Stimulated activated CD8-positive, alpha-beta memory T cell treated with anti-CD3 and anti-CD28 coated beads, Interleukin-7, amount 100 ng/mL, for 1 hour (primary cell): ENCODE data around the gene EXOC4.

Experiments used
- DNase-seq, 2 donors: peaks; one replicate each; pipeline ENCODE4 v3.0.0-alpha.2; 2020; ENCODE audit warnings: low read depth in 2 of 2

Gene EXOC4

DNA sequence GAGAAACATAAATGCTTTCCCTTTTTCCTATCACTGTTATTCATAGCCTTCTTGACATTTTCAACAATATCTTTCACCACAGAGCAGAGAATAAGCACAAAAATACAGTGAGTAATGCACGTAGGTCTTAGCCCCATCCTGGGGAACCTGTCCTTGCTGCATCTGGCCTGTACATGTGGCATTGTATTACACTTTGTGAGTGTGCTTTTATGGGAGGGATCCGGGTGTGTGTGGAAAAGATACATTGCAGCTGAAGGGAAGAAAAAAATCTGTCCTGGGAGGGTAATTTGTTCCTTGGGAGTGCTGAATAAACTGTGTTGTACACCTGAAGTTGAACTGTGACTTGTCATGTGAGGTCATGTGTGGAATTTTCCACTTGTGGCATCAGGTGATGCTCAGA lies 451.6 kb downstream of the EXOC4 start:
- no peak for DNase-seq

DNA sequence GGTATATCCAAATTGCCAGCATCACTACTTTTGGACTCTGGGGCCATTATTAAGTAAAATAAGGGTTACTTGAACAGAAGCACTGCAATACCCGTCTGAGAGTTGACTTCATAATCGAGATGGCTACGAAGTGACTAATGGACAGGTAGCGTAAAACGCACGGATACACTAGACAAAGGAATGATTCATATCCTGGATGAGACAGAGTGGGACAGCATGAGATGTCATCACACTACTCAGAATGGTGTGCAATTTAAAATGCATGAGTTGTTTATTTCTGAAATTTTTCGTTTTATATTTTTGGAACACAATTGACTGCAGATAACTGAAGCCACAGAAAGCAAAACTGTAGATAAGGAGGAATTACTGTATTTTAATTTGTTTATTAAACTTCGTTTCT lies 452.7 kb downstream of the EXOC4 start:
- no peak for DNase-seq

DNA sequence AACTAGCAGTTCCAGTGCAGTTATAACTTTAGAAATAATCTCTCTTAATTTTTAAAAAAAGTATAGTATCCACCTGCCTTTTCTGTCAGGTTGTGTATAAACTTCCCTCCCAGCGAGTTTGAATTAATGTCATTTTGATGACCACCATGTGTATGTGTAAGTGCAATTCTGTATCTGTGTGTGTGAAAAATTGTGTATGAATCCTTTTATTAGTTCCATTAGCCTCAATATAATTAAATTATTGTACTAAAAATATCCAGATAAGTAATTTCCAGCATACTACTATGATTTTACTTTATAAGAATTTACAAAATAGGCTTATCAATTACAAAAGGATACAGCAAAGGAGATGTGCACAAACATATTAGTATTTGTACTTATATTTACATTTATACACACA lies 453.1 kb downstream of the EXOC4 start:
- no peak for DNase-seq

DNA sequence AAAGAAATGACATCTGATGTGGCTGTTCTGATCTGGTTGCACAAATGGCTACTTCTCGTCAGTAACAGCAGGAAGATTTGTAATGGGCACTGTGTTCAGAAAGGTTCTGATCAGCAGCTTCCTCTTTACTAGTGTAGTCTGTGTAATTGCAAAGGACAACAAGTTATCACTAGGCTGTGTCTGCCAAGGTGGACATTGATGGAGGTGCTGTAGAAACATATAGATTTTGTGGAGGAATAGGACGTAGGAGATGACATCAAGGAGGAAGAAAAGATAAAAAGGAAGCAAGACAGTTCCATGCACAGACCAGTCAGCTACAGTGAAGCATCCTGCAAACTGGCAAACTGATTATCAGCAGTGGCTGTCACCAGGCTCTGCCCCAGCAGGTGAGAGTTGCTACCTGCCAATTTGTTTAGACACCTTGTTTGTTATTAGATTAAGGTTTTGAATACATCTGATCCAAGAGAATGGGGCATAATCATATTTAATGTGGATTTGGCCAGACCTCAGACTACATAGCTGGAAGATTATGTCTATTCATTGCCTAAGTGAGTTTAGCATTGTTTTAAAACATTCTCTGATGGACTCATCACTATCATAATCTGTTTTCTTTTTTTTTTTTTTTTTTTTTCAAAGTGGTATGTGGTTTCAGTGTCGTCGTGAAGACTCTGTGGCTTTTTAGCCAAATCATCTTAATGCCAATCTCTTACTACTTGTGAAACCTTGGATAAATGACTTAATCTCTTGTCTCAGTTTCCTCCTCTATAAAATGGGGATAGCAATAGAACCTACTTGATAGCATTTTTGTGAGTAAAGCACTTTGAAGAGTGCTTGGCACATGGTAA lies 456.4 kb downstream of the EXOC4 start:
- no peak for DNase-seq

DNA sequence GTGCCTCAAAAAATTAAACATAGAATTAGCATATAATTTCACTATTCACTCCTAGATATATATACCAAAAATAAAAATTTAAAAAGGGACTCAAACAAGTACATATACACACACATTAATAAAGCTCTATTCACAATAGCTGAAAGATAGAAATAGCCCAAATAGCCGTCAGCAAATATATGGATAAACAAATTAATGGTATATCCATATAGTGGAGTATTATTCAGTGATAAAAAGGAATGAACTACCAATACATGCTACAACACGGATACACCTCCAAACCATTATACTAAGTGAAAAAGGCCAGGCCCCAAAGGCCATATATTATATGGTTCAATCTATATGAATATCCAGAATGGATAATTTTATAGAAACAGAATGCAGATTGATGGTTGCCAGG lies 459.7 kb downstream of the EXOC4 start:
- no peak for DNase-seq

DNA sequence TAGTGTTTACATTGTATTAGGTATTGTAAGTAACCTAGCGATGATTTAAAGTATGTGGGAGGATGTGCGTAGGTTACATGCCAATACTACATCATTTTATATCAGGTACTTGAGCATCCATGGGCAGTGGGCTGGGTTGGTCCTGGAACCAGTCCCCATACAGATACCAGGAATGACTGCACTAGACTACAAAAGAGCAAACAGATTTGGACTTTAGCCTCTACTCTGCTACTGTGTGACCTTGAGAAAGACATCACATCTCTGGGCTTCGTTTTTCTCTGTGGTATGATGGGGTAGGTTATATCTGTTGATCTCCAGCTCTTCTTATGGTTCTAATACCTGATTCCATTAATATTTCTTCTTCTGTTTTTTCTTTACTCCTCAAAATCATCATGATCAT lies 461.8 kb downstream of the EXOC4 start:
- DNase-seq = no peak

DNA sequence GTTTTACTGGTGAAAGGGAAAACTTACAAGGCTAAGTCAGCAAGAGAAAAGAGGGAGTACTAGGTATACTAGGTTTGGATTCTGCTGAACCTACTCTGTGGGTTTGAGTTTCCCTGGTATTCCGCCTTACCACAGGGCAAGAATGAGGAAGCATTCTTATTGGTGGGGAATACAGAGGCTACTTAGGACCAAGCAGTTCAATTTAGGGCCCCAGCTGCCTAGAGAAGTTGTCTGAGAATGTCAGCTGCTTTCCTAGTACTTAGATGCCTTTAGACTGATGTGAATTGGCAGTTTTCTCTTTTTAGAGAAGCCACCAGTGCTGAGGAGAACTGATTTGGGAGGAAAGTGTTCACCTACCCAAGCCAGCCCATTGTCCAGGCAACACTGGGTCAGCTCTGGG lies 465.3 kb downstream of the EXOC4 start:
- DNase-seq = no peak

DNA sequence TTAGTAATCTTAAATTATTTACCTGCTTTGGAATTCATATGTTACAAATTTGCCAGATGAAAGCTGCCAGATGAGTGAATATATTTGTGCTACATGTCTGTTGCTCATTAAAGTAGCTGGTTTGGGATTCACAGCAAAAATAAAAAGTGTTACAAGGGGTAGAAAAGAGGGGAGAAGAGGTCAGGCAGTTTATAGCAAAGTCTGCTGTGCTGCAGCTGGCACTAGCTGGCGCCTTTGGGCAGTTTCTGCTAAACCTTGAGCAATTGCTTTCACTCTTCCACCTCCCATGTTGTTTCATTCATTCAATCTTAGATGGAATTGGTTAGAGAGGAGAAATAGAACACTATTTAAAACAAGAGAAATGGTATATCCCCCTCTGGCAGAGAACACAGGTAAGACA lies 470.2 kb downstream of the EXOC4 start:
- no peak for DNase-seq

DNA sequence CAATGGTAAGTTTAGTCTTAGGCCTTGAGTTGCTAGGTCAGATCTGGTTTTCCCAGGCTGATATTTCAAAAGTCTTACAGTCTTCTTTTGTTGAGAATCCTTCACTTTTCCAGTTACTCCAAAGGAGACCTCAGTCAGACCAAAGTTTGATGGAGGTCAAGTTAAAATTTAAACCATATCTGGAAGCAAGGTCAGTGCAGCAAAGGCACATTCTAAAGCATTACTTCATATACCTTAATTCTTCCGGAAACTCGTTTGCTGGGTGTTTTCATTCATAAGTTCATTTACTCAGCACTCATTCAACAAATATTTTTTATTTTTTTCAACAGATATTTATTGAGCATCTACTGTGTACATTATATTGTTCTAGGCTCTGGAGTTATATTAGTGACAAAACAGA lies 471.3 kb downstream of the EXOC4 start:
- DNase-seq = no peak

DNA sequence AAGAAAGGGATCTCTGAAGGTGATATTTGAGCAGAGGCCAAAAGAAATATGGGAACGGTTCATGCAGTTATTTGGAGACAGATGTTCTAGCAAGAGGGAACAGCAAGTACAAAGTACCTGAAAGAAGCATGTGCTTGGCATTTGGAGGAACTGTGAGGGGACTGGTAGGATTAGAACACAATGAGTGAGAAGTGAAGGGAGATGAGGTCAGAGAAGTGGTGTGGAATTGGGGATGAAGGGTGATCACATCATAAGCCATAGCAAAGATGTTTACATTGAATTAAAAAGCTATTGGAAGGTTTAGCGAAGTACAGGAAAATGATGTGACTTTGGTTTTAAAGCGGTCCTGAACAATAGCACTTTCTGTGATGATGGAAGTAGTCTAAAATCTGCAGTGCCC lies 471.8 kb downstream of the EXOC4 start:
- DNase-seq = no peak

DNA sequence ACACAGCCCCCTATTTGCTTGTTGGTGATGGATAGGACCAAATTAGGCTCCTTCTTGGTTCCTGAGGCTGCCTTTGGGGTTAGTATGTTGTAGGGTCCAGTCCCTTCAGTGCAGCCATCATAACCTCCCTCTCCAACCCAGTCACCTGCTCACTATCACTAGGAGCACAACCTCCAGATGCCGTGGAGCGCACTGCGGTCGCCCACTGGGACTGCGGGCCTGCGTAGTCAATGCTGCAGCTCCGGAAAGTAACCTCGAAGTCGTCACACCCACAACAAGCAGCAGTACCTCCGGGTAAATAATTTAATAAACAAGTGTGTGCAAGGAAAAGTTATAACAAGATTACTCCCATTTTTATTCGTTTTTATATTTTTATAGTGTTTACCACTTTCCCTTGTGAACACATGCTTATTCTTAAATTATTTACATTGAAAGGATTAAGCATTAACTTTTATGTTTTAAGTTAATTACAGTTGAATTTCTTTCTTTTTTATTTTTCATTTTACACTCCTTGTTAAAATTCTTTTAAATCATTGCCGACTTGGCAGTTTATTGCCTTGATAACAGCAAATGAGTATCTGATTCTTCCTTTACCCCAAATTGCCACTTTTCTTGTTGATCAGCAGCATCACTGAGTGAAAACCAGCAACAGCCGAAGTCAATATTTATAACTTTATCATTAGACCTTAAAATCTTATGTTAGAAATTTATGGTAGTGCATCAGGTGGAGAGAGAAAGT lies 474.8 kb downstream of the EXOC4 start:
- DNase-seq = no peak

DNA sequence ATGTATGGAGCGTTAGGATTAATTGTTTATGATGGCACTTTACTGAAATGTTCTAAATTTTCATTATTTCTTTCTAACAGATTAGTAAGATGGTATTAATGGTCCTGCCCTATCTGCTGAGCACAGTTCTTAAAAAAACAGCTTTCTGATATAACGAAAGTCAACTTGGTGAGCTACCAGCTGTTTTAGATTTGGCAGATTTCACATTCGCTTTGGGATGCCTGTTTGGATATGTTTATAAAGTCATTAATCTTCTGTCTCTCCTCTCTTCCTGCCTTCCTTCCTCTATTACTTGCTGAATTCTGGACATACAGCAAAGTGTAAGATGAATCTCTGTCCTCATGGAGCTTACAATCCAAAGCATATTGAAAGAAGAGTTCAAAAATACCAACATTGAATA lies 477.5 kb downstream of the EXOC4 start:
- DNase-seq = no peak

DNA sequence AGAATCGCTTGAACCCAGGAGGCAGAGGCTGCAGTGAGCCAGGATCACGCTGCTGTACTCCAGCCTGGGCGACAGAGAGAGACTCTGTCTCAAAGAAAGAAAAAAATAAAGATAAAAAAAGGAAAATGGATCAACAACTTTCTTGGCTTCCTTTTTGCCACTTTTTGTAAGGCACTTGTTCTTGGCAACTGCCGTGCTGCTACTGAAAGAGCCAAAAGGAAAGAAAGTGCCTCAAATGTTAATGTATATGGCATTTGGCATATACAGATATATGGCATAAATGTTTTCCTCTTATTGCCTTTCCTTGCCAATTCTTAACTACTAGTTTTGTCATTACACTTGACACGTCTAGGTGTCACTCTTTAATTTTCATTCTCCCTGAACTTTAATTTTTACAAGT lies 480.5 kb downstream of the EXOC4 start:
- DNase-seq = no peak

DNA sequence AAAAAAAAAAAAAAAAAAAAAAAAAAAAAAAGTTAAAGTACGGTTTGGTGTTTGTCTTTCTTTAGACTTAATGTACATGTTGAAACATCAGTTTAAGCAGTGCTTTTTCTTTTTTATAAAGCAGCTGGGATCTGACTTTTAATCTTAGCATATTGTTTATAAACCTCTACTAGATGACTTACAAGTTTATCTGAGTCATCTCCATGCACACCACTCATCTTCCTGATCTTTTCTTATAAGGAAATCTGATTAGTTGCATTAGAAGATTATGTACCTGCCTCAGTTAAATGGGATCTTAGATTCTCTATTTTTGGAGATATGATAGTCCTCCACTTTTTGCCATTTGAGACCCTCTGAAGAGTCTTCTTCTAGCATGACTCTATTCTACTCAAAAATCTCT lies 482.3 kb downstream of the EXOC4 start:
- DNase-seq = no peak

DNA sequence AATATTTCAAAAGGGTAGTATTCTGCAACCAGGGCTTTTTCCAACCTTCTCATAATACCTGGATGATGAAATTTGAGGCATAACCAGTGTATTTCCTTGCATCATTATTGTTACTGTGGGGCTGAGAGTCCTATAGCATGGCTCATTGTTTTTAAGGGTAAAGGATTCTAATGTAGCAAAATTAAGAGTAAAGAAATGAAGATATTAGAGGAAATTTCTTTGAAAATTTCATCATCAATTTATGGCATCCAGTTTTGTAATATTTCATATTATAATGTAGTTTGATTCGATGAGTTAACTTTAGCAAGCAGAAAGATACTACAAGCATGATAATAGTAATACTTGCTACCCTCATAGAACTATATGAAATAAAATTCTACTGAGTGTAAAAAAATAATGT lies 486.9 kb downstream of the EXOC4 start:
- DNase-seq = no peak

DNA sequence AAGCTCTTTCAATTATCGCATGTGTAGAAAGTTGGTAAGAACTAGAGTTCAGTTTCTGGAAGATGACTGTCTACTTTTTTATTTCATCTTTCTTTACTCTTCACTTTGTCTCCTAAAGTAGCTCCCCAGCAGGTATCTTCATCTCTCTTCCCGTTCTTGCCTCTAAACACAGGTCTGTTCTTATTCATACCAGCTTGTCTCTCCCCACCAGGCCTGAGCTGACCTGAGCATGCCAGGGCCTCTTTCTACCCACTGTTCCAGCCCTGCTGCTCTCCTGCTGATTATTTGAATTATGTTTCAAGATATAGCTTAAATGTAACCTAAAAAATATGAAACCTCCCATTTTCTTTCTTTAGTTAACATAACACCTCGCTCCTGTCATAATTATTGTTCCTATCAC lies 488.2 kb downstream of the EXOC4 start:
- DNase-seq = no peak

DNA sequence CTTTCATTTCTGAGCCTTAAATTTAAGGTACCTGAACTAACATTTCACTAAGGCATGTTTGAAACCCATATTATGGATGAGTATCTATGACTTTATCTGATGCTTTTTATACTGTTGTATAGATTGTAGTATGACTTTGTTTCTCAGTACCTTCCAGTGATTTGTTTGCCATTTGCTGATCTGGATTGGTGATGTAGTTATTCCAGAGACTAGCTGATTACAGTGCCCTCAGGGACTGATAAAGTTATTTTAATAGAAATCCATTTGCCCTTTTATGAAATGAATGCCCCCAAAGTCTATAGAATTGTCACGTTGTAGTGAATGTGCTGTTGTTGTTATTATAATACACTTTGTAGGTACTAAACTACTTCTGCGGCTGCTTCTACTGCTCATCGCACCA lies 488.8 kb downstream of the EXOC4 start:
- no peak for DNase-seq

DNA sequence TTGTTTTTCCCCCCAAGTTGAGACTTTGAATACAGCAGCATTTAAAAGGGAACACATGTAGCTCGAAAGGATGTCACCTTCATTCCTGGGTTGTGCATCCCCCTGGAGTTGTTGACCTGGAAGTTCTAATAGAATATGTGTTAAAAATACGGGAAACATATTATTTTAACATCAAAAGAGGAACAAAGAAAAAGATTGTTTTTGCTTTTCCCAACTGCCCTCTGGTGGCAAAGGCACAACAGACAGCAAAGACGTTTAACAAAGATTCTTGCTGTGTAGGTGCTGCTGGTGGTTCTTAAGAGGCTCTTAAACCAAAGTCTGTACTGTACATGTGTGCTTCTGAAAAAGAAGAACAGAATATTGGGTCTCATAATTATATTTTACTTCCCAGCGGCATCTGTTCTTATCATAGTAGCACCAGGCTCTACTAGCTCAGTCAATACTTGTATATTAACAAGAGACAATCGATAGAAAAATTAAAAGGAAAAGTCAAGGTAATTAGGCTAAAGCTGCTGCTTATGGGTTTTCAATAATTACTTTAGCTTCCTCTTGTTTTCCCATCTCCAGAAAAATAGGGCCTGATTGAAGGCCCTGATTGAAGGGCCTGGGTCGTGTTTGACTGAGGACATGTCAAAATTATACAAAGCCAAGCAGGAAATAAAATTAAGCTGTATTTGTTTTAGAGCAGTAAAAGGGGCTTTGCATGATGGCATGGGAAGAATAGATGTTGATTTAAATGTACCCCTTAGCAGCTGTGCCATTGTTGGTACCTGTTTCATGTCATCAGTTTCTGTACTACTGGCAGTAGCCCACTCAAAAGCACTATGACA lies 490.0 kb downstream of the EXOC4 start:
- DNase-seq = no peak

DNA sequence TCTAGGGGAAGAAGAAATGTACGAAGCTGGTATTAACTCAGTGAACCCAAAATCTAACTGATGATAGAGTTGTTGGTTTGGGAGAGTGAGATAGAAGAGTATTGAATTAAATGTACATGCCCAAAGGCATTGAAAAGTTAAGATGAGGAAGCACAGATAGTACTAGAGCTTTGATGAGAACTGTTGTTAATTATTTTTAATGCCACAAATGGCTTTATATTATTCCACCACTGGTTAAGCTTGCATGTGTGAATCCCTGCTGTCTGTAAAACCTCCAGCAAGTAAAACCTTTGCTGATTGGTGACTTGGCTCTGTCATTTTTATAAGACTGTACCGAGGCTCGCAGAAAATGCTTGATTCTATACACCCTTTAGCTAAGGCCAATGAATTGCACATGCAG lies 491.6 kb downstream of the EXOC4 start:
- no peak for DNase-seq

DNA sequence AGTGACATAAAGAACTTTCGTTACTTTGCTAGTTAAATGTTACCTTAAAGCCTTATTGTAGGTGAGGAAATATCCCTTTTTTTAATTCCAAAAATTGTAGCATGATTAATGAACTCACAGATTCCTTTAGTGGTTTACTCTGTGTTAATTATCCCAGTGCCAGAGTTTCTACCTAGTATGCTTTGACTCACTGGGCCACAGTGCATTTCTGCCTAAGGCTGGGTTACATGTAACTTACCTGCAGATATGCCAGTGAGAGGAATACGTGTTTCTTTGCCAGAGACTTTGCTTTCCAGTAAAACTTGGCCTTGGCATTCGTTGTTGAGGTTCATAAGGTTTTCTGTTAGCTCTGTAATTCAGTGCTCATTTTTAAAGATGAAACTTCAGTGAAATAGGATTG lies 493.4 kb downstream of the EXOC4 start:
- DNase-seq = no peak

DNA sequence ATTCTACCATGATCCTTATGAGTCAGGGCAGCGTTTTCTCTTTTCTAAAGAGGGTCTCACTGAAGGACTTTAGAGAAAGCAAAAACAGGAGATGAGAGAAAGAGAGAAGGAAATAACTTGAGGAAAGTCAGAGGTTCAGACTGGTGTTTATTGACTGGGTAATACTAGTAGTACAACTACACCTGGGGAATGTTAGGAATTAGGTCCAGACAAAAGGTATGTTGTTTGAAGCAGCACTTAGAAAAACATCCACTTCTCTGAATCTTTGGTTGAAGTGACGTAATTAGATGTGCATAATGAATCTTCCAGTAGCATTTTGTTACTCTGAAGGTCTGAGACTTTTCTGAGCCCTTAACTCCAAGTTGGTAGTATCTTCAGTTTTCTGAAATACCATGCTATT lies 494.0 kb downstream of the EXOC4 start:
- no peak for DNase-seq
